ENCODE data around the gene IER2.
"Not testable (repeated sequence)": the region's sequence is repeated elsewhere in the genome, so short reads cannot be mapped to it uniquely, and the experiment has no call there.

The IER2 gene

DNA sequence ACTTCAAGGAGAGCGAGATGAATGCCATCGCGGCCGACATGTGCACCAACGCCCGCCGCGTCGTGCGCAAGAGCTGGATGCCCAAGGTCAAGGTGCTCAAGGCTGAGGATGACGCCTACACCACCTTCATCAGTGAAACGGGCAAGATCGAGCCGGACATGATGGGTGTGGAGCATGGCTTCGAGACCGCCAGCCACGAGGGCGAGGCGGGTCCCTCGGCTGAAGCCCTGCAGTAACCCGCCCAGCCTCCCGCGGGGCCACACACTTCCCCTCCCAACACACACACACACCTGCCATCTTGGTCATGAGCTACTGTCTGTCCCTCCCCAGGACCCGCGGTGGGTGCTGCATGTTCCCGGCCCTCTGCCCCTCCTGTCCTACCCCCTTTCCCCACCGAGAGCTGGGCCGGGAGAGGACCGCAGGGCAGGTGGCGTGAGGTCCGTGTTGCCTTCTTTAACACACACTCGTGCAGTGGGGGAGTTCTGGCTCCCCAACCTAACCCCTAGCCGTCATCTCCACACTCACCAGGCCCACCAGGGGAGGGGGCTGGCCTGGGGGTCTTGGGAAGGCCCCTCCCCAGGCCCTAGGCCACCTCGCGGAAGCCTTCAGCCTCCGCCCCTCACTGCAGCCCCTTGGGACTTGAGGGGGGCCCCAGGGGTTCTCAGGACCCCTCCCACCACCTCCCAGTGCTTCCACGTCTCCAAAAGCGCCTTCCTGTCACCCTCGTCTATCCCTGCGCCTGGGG, 11.9 kb upstream of the IER2 start:
- DNase-seq (ENCODE audit: low read depth in 2 of 2) = no peak

DNA sequence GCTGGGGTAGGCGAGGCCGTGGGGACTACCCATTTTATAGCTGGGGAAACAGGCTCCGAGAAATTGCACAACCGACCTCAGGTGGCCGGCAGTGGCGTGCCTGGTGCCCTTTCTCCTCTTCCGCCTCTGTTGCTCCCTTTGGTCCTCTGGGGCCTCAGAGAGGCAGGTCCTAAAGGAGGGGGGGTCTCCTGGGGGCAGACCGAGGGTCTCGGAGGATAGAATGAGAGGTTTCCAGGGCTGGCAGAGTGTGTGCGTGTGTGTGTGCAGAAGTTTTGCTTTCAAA, 11.4 kb upstream of the IER2 start:
- no peak for DNase-seq (ENCODE audit: low read depth in 2 of 2)

DNA sequence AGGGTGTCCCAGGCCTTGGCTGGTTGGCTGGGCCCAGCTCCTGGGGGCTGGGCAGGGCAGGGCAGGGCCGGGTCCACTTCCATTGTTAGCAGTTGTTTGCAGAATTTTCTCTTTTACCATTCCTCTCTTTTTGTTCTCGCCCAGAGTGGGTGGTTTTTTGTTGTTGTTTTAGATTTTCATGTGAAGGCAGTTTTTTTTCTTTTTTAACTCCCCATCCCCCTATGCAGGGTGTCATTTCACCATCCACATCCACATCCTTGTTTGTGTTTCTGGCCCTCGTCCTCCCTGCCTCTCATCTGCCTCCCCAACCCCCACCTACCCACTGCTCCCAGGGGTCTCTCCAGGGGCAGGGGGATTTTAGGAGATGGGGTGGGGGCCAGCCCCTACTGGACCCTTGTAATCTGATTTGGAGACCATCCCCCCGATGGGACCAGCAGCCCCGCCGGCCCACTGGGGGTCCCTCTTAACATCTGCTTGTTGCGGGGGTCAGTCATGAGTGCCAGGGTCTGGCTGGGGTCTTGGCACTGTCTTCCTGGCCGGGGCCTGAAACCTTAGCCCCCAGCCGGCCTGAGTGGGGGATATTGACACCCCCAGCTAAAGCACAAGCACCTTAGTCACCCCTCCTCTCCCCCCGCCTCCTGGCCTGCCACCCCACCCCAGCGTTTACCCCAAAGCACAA, 10.4 kb upstream of the IER2 start:
- DNase-seq (ENCODE audit: low read depth in 2 of 2) = no peak

DNA sequence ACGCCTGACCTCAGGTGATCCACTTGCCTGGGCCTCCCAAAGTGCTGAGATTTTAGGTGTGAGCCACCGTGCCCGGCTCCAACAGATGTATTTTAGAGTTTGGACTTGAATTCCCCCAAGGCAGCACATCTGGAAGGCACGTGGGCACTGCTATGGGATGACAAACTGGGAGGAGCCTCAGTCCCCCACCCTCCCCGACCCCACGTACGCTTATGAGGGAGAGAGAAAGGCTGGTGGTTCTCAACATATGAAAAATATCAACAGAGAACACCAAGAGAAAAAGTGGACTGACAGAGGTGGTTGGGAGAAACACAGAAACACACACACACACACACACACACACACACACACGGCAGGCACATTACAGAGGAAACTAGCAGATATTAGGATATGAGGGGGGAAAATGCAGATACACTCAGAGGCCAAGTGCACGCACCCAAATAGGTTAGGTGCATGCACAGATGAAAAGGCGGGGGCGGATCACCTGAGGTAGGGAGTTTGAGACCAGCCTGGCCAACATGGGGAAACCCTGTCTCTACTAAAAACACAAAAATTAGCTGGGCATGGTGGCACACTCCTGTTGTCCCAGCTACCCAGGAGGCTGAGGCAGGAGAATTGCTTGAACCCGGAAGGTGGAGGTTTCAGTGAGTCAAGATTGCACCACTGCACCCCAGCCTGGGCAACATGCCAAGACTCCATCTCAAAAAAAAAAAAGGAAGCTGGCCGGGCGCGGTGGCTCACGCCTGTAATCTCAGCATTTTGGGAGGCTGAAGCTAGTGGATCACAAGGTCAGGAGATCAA, 3.2 kb upstream of the IER2 start:
- no peak for DNase-seq (ENCODE audit: low read depth in 2 of 2)

DNA sequence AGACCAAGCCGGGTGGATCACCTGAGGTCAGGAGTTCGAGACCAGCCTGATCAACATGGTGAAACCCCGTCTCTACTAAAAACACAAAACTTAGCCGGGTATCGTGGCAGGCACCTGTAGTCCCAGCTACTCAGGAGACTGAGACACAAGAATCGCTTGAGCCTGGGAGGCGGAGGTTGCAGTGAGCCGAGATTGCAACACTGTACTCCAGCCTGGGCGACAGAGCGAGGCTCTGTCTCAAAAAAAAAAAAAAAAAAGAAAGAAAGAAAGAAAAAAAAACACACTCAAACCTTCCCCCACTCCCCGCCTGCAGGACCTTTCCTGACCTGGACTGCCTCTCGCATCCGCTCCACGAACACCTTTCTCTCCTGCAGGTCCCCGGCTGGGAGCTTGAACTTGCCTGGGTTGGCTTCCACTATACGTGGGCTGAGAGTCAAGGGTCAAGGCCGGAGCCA, 1.0 kb upstream of the IER2 start:
- not testable (repeated sequence) for DNase-seq (ENCODE audit: low read depth in 2 of 2)

DNA sequence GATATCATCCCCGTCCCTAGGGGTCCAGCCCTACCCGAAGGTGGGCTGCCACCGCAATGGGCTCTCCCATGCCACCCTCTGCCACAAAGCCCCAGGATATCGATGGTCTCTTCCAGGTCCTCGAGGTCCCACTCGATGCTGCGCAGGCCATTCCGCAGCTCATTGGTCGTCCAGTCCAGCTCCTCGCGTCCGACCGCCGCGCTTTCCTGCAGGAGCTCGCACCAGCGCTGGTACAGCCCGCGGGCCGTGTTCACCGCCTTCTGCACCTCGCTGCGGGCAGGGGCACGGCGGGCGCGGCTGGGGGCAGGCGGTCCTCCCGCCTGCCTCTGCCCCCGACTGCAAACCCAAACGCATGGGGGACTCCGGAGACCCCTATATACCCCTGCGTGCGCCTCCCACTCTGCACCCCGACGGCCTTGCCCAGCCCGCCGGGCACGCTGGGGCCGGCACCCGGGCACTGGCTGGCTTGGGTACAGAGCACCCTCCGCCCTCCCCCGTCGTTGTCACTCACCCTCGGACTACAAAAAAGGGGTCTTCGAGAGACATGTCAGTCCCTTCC, 504 bp upstream of the IER2 start:
- DNase-seq (ENCODE audit: low read depth in 2 of 2) = no peak

DNA sequence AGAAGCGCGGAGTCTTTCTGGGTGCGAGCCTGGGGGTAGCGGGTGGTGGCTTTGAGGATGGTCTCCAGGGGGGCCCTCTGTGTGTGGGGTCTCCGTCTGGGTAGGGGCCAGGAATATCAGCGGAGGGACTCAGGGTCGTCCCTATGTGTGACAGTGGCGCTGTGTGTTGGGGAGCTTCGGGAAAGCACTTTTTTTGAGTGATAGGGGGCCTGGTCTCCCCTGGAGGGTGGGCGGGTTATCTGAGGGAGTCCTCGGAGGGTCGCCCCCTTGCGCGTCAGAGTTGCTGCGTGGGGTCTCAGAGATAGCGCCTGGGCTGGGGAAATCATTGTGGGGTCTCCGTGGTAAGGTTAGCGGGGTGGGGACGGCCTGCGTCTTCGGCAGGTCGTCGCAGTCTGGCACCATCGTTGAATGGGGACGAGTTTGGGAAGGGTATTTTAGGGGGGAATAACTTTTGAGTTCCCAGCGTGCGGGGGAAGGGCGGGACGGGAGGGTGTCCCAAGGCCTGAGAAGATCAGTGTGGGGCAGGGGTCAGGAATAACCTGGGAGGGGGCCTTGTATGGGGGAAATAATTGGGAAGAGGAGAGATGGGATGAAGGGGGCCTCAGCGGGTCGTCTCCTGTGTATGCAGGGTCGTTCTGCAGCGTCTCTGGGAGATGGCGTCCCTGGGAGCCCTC, 857 bp downstream of the IER2 start:
- DNase-seq (ENCODE audit: low read depth in 2 of 2) = no peak

DNA sequence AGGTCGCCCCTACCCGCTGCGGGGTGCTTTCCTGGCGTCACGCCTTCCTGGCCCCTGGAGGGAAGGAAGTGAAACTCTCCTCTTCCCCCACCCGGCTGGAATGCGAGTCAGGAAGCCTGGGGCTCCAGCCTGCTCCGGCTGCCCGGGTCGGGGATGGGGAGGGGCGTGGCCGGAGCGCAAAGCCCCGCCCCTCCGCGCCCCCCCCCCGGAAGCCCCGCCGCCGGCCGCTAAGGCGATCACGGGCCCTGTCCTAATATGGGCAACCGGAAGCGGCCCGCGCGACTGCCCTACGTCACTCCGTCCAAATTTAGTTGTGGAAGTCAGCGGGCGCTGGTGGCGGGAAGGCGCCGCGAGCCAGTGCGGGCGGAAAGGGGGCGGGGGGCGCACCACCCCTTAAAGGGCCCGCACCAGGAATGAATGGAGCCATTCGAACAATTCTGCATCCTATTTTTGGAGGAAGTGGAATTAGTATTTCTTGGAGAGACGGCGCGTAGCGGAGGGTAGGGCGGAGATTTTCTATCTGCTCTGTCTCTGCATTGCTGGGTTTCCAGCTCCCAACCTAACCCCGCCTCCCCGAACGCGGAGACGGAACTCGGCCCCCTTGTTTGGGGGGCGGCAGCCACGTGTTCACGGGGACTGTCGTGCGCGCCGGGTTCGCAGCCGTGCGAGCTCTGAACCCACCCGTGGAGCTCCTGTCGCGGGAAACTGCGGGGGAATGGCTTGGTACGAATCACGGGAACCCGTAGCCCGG, 1.6 kb downstream of the IER2 start:
- peak; percentile 91 to 95 for DNase-seq (ENCODE audit: low read depth in 2 of 2)

DNA sequence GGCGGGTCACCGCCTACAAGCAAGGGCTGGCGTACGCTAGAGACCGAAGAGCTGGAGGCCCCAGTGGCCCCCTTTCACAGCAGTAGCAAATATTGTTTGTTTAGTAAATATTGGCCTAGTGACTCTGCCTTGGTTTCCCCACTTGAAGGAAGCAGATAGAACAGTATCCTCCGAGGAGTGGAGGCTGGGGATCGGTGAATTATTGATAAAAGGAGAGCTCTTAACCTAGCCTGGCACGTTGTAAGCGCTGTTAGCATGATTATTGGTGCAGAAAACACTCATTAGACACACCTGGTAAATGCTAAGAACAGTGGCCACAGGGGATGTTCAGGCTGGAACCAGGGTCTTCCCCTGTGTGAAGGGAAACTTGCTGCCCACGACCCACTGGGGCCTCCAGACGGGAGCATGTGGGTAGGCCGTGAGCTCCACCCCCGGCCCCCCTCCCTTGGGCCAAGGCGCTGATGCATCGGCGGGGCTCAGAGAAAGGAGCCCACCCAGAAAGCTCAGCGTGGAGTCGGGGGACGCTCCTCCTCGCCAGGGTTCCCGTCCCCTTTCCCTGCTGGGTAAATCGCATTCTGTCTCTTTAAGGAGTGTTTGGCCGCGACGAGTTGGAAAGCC, 2.3 kb downstream of the IER2 start:
- no peak for DNase-seq (ENCODE audit: low read depth in 2 of 2)

DNA sequence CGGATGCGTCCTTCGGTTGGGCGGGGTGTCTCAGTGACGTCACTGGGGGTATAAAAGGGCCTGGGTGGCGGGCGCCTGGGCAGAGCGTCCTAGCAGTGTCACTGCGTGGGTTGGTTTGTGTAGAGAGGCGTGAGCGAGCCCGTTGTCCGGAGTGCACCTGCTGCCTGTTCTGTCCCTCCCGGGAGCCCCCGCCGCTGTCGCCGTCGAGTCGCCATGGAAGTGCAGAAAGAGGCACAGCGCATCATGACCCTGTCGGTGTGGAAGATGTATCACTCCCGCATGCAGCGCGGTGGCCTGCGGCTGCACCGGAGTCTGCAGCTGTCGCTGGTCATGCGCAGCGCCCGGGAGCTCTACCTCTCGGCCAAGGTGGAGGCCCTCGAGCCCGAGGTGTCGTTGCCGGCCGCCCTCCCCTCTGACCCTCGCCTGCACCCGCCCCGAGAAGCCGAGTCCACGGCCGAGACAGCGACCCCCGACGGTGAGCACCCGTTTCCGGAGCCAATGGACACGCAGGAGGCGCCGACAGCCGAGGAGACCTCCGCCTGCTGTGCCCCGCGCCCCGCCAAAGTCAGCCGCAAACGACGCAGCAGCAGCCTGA, 2.9 kb downstream of the IER2 start:
- DNase-seq (ENCODE audit: low read depth in 2 of 2) = peak; percentile 90 to 94

DNA sequence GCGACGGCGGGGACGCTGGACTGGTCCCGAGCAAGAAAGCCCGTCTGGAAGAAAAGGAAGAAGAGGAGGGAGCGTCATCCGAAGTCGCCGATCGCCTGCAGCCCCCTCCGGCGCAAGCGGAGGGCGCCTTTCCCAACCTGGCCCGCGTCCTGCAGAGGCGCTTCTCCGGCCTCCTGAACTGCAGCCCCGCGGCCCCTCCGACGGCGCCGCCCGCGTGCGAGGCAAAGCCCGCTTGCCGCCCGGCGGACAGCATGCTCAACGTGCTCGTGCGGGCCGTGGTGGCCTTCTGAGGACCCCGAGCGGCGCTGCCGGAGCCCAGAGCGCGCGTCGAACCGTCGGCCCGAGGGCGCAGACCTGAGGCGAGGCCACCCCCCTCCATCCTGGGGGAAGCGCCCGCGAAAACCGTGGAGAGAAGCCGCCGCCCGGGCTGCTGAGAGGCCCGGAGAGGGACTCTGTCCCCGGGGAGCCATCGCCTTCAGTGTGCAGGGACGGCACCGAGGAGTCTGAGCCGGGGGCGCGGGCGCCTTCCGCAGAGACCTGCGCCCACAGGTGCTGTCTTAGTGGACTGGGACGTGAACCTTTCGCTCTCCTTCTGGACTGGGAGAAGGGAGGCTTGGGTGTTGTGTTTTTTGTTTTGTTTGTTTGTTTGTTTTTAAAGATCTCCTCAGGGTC, 3.5 kb downstream of the IER2 start:
- DNase-seq (ENCODE audit: low read depth in 2 of 2) = no peak

DNA sequence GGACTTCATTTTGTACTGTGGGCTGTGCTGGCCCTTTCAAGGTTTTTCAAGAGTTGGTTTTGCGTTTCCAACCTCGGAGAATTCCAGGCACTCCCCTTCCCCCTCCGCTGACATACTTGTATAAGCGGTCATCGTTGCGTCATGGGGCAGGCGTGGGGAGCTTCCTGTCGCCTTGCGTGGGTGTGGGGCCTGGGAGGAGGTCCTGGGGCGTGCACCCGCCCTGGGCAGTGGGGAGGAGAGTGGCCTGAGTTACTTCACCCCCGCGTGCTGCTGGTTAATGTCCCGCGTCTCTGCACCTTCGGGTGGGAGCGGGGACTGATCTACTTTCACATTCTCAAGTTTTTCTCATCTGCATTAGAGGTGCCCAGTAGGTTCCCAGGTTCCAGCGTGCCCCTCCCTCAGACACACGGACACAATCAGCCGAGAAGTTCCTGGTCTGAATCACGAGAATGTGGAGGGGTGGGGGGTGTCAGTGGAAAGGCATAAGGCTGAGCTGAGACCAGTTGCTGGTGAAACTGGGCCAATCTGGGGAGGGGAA, 4.1 kb downstream of the IER2 start:
- DNase-seq (ENCODE audit: low read depth in 2 of 2) = peak in 1 of 2 donors; percentile 46

DNA sequence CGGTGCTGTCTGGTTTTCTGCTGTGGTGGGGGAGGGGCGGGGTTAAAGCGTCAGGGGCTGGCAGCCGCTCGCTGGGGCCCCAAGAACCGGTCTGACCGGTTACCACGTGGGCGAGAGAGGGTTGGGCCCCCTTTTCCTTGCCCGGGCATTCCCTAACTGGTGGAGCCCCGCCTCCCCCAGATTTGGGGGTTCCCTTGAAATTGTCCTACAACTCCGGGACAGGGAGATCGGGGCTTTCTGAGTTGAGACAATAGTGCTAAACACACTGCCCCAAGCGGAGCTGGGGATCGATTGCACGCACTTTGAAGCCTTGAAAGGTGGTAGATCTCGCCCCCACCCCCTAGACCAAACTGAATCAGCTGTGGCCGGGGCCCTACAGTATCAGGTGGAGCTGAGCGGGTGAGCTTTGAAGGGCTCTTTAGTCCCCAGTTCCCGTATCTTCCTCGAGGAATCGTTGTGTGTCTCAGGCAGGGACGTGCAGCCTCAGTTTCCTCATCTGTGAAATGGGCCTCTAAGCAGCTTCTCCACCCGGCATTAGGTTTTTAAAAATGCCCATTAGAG, 4.8 kb downstream of the IER2 start:
- peak; percentile 57 to 72 for DNase-seq (ENCODE audit: low read depth in 2 of 2)

DNA sequence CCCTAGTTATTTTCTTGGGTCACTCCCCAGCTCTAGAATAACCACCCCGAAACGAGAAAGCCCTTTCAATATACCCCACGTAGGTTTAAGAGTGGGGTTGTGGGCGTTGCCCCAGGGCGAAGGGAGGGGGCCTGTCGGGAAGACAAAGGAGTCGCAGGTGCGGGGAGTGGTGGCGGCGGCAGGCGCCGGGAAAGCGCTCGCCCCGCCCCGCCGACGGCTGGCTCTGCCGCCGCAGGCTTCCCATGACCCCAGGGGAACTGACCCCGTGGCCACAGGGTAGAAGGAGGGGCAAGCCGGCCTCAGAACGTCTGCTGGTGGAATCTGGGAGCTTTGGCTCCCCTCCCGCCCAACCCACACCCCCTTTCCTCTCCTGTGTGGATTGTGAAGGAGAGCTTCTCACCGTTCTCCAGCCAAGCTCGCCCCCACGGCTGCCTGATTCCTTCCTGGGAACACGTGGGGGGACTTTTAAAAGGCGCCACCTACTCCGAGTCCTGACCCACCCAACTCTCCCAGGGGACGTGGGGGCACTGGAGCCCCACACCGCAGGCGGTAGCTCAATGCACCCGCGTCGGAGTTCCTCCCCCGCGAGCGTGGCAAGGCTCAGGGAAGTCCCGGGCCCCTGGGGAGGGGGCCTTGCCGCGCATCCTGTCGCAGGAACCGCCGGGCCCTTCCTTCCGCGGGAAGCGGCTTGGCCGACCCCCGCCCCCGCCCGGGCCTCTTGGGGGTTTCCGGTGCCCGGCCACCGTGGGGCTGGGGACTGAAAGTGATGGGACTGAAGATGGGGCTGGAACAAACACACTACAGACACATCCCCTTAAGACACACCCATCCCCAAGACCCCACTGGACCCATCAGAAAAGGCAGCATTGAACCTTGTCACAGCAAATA, 5.5 kb downstream of the IER2 start:
- DNase-seq (ENCODE audit: low read depth in 2 of 2) = peak in 1 of 2 donors; percentile 49

DNA sequence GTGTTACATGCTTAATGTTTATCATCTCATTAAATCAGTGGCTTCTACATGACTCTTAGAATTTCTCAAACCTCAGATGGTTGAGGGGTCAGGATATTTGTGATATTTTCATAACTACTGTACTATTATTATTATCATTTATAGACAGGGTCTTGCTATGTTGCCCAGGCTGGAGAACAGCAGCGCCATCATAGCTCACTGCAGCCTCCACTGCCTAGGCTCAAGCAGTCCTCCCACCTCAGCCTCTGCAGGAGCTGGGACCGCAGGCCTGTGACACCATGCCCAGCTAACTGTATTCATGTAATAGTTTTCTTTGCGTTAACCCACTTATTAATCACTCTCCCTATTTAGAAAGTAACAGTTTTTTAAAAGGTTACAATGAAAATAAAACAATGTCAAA, 9.5 kb downstream of the IER2 start:
- no peak for DNase-seq (ENCODE audit: low read depth in 2 of 2)

DNA sequence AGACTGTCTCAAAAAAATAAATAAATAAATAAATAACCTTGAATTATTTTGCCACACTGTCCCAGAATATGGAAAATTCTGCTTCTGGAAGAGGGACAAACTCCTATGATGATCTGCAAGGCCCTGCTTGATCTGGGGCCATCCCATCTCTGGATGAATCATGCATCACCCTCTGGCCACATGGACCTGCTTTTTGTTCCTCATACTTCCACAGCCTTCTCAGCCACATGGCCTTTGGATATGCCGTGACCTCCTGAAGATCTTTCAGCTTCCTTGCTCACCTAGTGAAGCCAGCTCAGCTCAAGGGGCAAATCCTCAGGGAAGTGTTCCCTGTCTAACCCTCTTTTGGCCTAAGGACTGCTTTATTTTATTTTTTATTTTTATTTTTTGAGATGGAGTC, 10.3 kb downstream of the IER2 start:
- DNase-seq (ENCODE audit: low read depth in 2 of 2) = no peak

DNA sequence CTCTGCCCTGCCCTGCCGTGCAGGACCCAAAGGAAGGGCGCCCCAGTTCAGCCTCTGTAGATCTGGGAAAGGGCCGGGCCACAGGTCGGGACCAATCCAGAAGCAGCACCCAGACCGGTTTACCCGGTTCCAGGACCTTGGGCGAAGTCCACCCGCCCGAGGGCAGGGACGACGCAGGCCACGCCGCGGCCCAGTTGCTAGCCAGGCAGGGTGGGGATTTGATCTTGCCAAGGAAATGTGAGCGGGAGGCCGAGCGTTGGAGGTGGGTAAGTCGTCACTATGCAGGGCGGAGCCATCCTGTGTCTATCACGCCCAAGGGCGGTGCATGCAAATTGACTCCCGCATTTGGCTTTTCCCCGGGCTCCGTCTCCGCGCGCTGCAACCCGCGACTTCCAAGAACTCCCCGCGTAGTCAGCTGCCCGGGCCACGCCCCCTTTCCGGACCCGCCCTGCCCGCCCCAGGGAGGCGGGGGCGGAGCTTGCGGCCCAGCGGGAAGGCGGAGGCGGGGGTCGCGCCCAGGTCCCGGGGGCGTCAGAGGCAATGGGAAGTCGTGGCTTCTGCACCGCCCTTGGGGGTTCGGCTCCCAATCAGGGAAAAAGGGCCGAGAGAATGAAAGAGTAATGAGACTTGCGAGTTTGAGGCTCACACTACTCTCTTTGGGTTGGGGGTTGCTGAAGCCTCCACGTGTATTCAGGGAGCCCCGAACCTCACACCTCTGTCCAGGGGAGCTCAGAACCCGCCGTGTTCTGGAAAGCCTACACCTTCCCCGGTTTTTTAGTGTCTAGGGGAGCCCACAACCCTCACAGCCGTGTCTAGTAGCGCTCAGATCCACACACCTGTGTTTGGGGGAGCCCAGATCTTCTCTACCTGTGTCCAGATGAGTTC, 12.8 kb downstream of the IER2 start:
- peak; percentile 66 to 82 for DNase-seq (ENCODE audit: low read depth in 2 of 2)

Measured in activated CD8-positive, alpha-beta memory T cell treated with anti-CD3 and anti-CD28 coated beads for 4 hours (primary cell).